ENCODE results near the gene PPP1R10. TPM values are rescaled to one million over a fixed set of nuclear protein-coding genes. Genes with fewer than 3 reads are reported as not detected.
A peak's percentile ranks its signal among the peaks of the same experiment; 100 is the strongest.

PPP1R10 gene
- total RNA-seq, 1 experiment from 2014 or later, result 103 TPM

GRCh38 chr6:30556066-30556905 is 60.8 kb downstream of the PPP1R10 start, which contains the start of gene GNL1:
Gene GNL1 (minus strand): TSS chr6:30556489. CDS start chr6:30556203, 286 bp downstream.
- Mint-ChIP-seq H3K4me3 (ENCODE audit: unreplicated experiment) (peak within 1 kb of the TSS; percentile 91), H3K27me3 (ENCODE audit: insufficient read depth, unreplicated experiment) (no peaks in the 10 kb centered on the region), H3K9me3 (ENCODE audit: unreplicated experiment) (no peaks in the 10 kb centered on the region), H3K36me3 (ENCODE audit: insufficient read depth, unreplicated experiment) (peaks cover 57% of the 10 kb centered on the region), H3K27ac (ENCODE audit: low read depth, unreplicated experiment) (peak within 1 kb of the TSS; percentile 99), H3K4me1 (ENCODE audit: insufficient read depth, unreplicated experiment) (peaks cover 16% of the 10 kb centered on the region)
- ChIA-PET CTCF (interaction anchor here (1.0 to 9.4 kb wide), 4 partner anchors 13 to 99 kb away, joined by 3 to 116 read pairs (median 4); no protein-coding TSS in a partner anchor), POLR2A (interaction anchor here (0.6 to 5.7 kb wide), 24 partner anchors 10 to 1090 kb away, joined by 3 to 125 read pairs (median 5); partner anchors contain the start of genes ABCF1, C6orf136, MRPS18B and PPP1R10)
- DNase-seq (ENCODE audit: unreplicated experiment), result peak; percentile 94
- intact Hi-C loops (cut with micrococcal nuclease), result loop anchor here (1.0 to 10.0 kb wide), 2 partner anchors 15 to 529 kb away; partner anchors contain the start of gene ABCF1
- no TSS peak for BruUV-seq (replicated peaks)
- TF ChIP-seq CTCF (IDR thresholded peaks at IDR 0.05; ENCODE audit: unreplicated experiment), result no peak

DNA sequence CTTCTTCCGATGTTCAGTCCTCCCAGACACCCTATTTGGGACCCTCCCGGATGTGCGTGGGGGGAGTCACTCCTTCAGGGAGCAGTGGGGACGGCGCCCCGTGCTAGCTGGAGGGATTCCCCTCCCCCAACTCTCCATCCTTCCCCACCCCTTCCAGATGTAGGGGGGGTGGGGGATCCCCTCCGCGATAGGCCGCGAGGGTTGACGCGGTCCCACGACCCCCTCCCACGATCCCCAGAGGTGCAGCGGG is 61.3 kb downstream of the PPP1R10 start:
- peak overlapping the region; percentile 99 for H3K27ac Mint-ChIP-seq (ENCODE audit: low read depth, unreplicated experiment)
- CTCF ChIA-PET, result interaction anchor here (1.0 to 9.4 kb wide), 3 partner anchors 13 to 98 kb away, joined by 3 to 116 read pairs (median 3); no protein-coding TSS in a partner anchor
- H3K36me3 Mint-ChIP-seq (ENCODE audit: insufficient read depth, unreplicated experiment), result peaks cover 59% of the 10 kb centered on the region
- DNase-seq (ENCODE audit: unreplicated experiment), result peak; percentile 11
- BruUV-seq (replicated peaks), result no TSS peak
- no peak for TF ChIP-seq CTCF (IDR thresholded peaks at IDR 0.05; ENCODE audit: unreplicated experiment)
- no peaks in the 10 kb centered on the region for H3K27me3 Mint-ChIP-seq (ENCODE audit: insufficient read depth, unreplicated experiment)
- intact Hi-C loops (cut with micrococcal nuclease), result loop anchor here (1.0 to 10.0 kb wide), 2 partner anchors 16 to 529 kb away; partner anchors contain the start of gene ABCF1
- peak overlapping the region; percentile 91 for H3K4me3 Mint-ChIP-seq (ENCODE audit: unreplicated experiment)
- H3K4me1 Mint-ChIP-seq (ENCODE audit: insufficient read depth, unreplicated experiment), result peaks cover 16% of the 10 kb centered on the region
- H3K9me3 Mint-ChIP-seq (ENCODE audit: unreplicated experiment), result no peaks in the 10 kb centered on the region
- POLR2A ChIA-PET, result interaction anchor here (1.1 to 5.7 kb wide), 12 partner anchors 10 to 166 kb away, joined by 3 to 125 read pairs (median 8); partner anchors contain the start of genes ABCF1, MRPS18B and PPP1R10

DNA sequence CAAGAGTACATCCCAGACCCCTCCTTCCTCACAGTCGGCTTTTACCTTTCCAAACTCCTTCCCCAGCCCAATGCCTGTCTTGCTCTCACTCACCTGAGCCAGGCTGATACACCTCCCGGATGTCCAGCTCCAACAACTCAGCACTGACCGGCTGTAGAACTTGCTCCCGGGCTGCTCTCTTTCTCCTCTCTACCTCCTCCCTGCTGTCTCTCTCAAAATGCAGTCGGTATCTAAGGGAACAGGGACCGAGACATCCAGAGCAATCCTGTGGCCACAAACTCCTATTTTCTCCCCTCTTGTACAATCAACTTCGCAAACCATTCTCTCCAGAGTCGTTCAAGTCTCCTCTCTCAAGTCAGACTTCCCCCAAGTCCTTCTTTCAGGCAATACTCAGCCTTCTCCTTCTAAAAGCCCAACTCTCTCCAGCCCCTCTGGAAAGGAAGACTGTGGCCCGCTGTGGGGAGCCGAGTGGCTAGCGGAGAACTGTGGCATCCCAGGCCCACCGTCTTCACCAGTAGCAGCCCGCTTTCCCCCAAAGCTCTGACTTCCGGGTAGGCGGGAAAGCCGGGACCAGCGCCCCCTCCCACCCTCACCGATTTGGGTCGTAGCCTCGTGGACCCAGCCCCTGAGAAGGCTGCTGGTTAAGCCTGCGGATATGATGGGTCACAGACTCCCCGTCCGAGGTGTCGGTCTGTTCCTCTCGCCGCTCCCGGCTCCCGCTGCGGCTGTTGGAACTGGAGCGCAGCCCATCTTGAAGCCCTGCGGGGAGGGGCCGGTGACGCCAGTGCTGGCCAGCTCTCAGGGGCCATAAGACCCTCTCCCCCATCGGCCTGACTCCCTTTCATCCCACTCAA is 61.9 kb downstream of the PPP1R10 start:
- DNase-seq (ENCODE audit: unreplicated experiment), result no peak
- peaks cover 16% of the 10 kb centered on the region for H3K4me1 Mint-ChIP-seq (ENCODE audit: insufficient read depth, unreplicated experiment)
- no peaks in the 10 kb centered on the region for H3K27me3 Mint-ChIP-seq (ENCODE audit: insufficient read depth, unreplicated experiment)
- POLR2A ChIA-PET, result interaction anchor here (0.6 to 5.7 kb wide), 15 partner anchors 10 to 492 kb away, joined by 3 to 125 read pairs (median 5); partner anchors contain the start of genes ABCF1, MRPS18B and PPP1R10
- H3K9me3 Mint-ChIP-seq (ENCODE audit: unreplicated experiment), result no peaks in the 10 kb centered on the region
- no peak for TF ChIP-seq CTCF (IDR thresholded peaks at IDR 0.05; ENCODE audit: unreplicated experiment)
- CTCF ChIA-PET, result interaction anchor here (0.9 to 9.4 kb wide), 8 partner anchors 12 to 98 kb away, joined by 3 to 116 read pairs (median 5); no protein-coding TSS in a partner anchor
- peaks cover 64% of the 10 kb centered on the region for H3K36me3 Mint-ChIP-seq (ENCODE audit: insufficient read depth, unreplicated experiment)
- peak overlapping the region; percentile 91 for H3K4me3 Mint-ChIP-seq (ENCODE audit: unreplicated experiment)
- BruUV-seq (replicated peaks), result no TSS peak
- intact Hi-C loops (cut with micrococcal nuclease), result loop anchor here (10.0 kb wide), 1 partner anchor 530 kb away; no protein-coding TSS in a partner anchor
- H3K27ac Mint-ChIP-seq (ENCODE audit: low read depth, unreplicated experiment), result peak overlapping the region; percentile 99
